H9 (cell line): Measurements from ENCODE around the gene CDC26. TPM values are rescaled to one million over a fixed set of nuclear protein-coding genes. Genes with fewer than 3 reads are reported as not detected.
A peak's percentile ranks its signal among the peaks of the same experiment; 100 is the strongest.

Source experiments
- DNase-seq: peaks from one replicate; pipeline ENCODE4 v3.0.0-alpha.2; 2017
- H2AFZ ChIP-seq: one replicate; pipeline ENCODE4 v1.6.1; 2013; ENCODE audit warnings: mild to moderate bottlenecking, low read length, control low read depth, moderate library complexity
- H2AK5ac ChIP-seq: 2 replicates; pipeline ENCODE4 v1.6.1; 2013; ENCODE audit warnings: low read length, control low read depth, mixed read lengths; ENCODE audit not compliant: insufficient read length
- H2BK120ac ChIP-seq: one replicate; pipeline ENCODE4 v1.6.1; 2013; ENCODE audit warnings: low read depth, mild to moderate bottlenecking, low read length, control low read depth, inconsistent platforms; ENCODE audit not compliant: poor library complexity, severe bottlenecking
- H2BK12ac ChIP-seq: 2 replicates; pipeline ENCODE4 v1.6.1; 2013; ENCODE audit warnings: low read length, control low read depth, mixed read lengths, low read depth; ENCODE audit not compliant: insufficient read length
- H2BK15ac ChIP-seq: 2 replicates; pipeline ENCODE4 v1.6.1; 2013; ENCODE audit warnings: low read depth, low read length, control low read depth
- H2BK20ac ChIP-seq: one replicate; pipeline ENCODE4 v1.6.1; 2013; ENCODE audit warnings: low read depth, mild to moderate bottlenecking, low read length, control low read depth, inconsistent platforms; ENCODE audit not compliant: poor library complexity, severe bottlenecking
- H2BK5ac ChIP-seq: 2 replicates; pipeline ENCODE4 v1.6.1; 2013; ENCODE audit warnings: low read length, control low read depth, mixed read lengths; ENCODE audit not compliant: insufficient read length
- H3K14ac ChIP-seq: 2 replicates; pipeline ENCODE4 v1.6.1; 2013; ENCODE audit warnings: low read length, control low read depth; ENCODE audit not compliant: insufficient read depth
- H3K18ac ChIP-seq: 2 replicates; pipeline ENCODE4 v1.6.1; 2013; ENCODE audit warnings: low read depth, mild to moderate bottlenecking, mixed read lengths, low read length, control low read depth; ENCODE audit not compliant: insufficient read length
- H3K23ac ChIP-seq: 2 replicates; pipeline ENCODE4 v1.6.1; 2013; ENCODE audit warnings: low read length, control low read depth, mixed read lengths, low read depth; ENCODE audit not compliant: insufficient read length
- H3K23me2 ChIP-seq: 2 replicates; pipeline ENCODE4 v1.6.1; 2013; ENCODE audit warnings: low read depth, mild to moderate bottlenecking, mixed read lengths, low read length, control low read depth; ENCODE audit not compliant: insufficient read length, poor library complexity, severe bottlenecking
- H3K27ac ChIP-seq: 2 replicates; pipeline ENCODE4 v1.5.1; 2013; ENCODE audit warnings: low read length, control low read depth, mixed read lengths, low read depth; ENCODE audit not compliant: insufficient read length
- H3K27me3 ChIP-seq: 2 replicates; pipeline ENCODE4 v1.6.1; 2013; ENCODE audit warnings: low read length, control low read depth, inconsistent platforms; ENCODE audit not compliant: insufficient read depth
- H3K4ac ChIP-seq: 2 replicates; pipeline ENCODE4 v1.6.1; 2013; ENCODE audit warnings: low read depth, mild to moderate bottlenecking, control low read depth, inconsistent platforms, low read length, moderate library complexity
- H3K4me1 ChIP-seq: 2 replicates; pipeline ENCODE4 v1.6.1; 2013; ENCODE audit warnings: low read length, control low read depth, inconsistent platforms; ENCODE audit not compliant: insufficient read depth
- H3K4me2 ChIP-seq: 2 replicates; pipeline ENCODE4 v1.6.1; 2013; ENCODE audit warnings: low read length, control low read depth, mixed read lengths; ENCODE audit not compliant: insufficient read length, insufficient read depth
- H3K56ac ChIP-seq: 2 replicates; pipeline ENCODE4 v1.6.1; 2013; ENCODE audit warnings: low read depth, mild to moderate bottlenecking, mixed read lengths, low read length, control low read depth; ENCODE audit not compliant: insufficient read length
- H3K79me1 ChIP-seq: 2 replicates; pipeline ENCODE4 v1.6.1; 2013; ENCODE audit warnings: low read depth, mild to moderate bottlenecking, moderate library complexity, low read length, control low read depth, inconsistent platforms; ENCODE audit not compliant: insufficient read depth, poor library complexity, severe bottlenecking
- H3K79me2 ChIP-seq: 2 replicates; pipeline ENCODE4 v1.6.1; 2013; ENCODE audit warnings: low read length, control low read depth, inconsistent platforms; ENCODE audit not compliant: insufficient read depth
- H3K9ac ChIP-seq: 2 replicates; pipeline ENCODE4 v1.6.1; 2013; ENCODE audit warnings: low read length, control low read depth, mixed read lengths; ENCODE audit not compliant: insufficient read length; ENCODE audit errors: extremely low read depth
- H3K9me3 ChIP-seq: one replicate; pipeline ENCODE4 v1.6.1; 2013; ENCODE audit warnings: low read depth, low read length, inconsistent platforms; ENCODE audit not compliant: control insufficient read depth
- H3T11ph ChIP-seq: one replicate; pipeline ENCODE4 v1.6.1; 2013; ENCODE audit warnings: mild to moderate bottlenecking, low read length, control low read depth, inconsistent platforms
- H4K20me1 ChIP-seq: one replicate; pipeline ENCODE4 v1.6.1; 2013; ENCODE audit not compliant: control insufficient read depth, insufficient read length, insufficient read depth
- H4K5ac ChIP-seq: 2 replicates; pipeline ENCODE4 v1.6.1; 2013; ENCODE audit warnings: low read depth, mild to moderate bottlenecking, mixed read lengths, low read length, control low read depth; ENCODE audit not compliant: insufficient read length
- H4K8ac ChIP-seq: replicated peaks from 2 replicates; pipeline ENCODE4 v1.6.1; 2013; ENCODE audit warnings: low read length, control low read depth, mixed read lengths, low read depth; ENCODE audit not compliant: insufficient read length
- H4K91ac ChIP-seq: 2 replicates; pipeline ENCODE4 v1.6.1; 2013; ENCODE audit warnings: low read depth, mild to moderate bottlenecking, moderate library complexity, mixed read lengths, low read length, control low read depth; ENCODE audit not compliant: insufficient read length
- H3K27ac Mint-ChIP-seq, 3 experiments: 2 replicates in 2 of 3; 3 replicates in 1 of 3; pipeline ENCODE4 v1.8.0; 2020 to 2021; ENCODE audit warnings: mixed read lengths in 3 of 3, mild to moderate bottlenecking in 1 of 3, moderate library complexity in 1 of 3
- H3K27me3 Mint-ChIP-seq: 2 replicates; pipeline ENCODE4 v1.8.0; 2021; ENCODE audit warnings: low read depth, mild to moderate bottlenecking, moderate library complexity, mixed read lengths
- H3K36me3 Mint-ChIP-seq, 3 experiments: 2 replicates in 2 of 3; 3 replicates in 1 of 3; pipeline ENCODE4 v1.8.0; 2020 to 2021; ENCODE audit warnings: low read depth in 3 of 3, mixed read lengths in 3 of 3; ENCODE audit not compliant: insufficient read depth in 1 of 3
- H3K4me1 Mint-ChIP-seq, 2 experiments: 2 replicates each; pipeline ENCODE4 v1.8.0; 2020; ENCODE audit warnings: mixed read lengths in 2 of 2
- H3K4me3 Mint-ChIP-seq, 2 experiments: 2 replicates in 1 of 2; 3 replicates in 1 of 2; pipeline ENCODE4 v1.8.0; 2020 to 2021; ENCODE audit warnings: mild to moderate bottlenecking in 2 of 2, mixed read lengths in 2 of 2, moderate library complexity in 1 of 2
- H3K9me3 Mint-ChIP-seq, 2 experiments: 2 replicates in 1 of 2; 3 replicates in 1 of 2; pipeline ENCODE4 v1.8.0; 2020; ENCODE audit warnings: mild to moderate bottlenecking in 2 of 2, mixed read lengths in 2 of 2, moderate library complexity in 1 of 2
- WGBS: extraction: QIAGEN DNeasy Blood & Tissue Kit; methylation state at CpG from one replicate; pipeline ENCODE4 v1.1.7; 2013; ENCODE audit warnings: missing lambda C conversion rate, low lambda C conversion rate, mixed read lengths; ENCODE audit not compliant: insufficient read length; ENCODE audit errors: extremely low coverage; 5-methylcytosine and 5-hydroxymethylcytosine counted together
- total RNA-seq: library from RNA; stranded (reverse); gene quantifications from 2 replicates; pipeline ENCODE4 v1.2.1, GENCODE V29; 2021
- TF ChIP-seq, protein P1 (sequence below): fragments of 200-600 bp; sonication (generic); conservative IDR thresholded peaks from 3 replicates; pipeline ENCODE4 v1.8.0; 2021; ENCODE audit warnings: antibody characterized with exemption, mild to moderate bottlenecking

The CDC26 gene
- total RNA-seq, 1 experiment from 2014 or later, result 38.6 TPM

- H3K4ac ChIP-seq, result no peak overlapping the region
- H3K4me3 Mint-ChIP-seq, result peak overlapping the region; percentile 97 to 98
- peak overlapping the region; percentile 90 to 92 (median 91) for H3K27ac Mint-ChIP-seq
- peak overlapping the region; percentile 99 for H3K4me2 ChIP-seq
- no peak overlapping the region for H3K18ac ChIP-seq
- H2BK120ac ChIP-seq, result no peak overlapping the region
- H3K4me1 Mint-ChIP-seq, result peaks cover 22 to 27% of the 10 kb centered on the region in 2 experiments
- H4K20me1 ChIP-seq, result no peaks in the 10 kb centered on the region
- peaks cover 15% of the 10 kb centered on the region for H3K79me2 ChIP-seq
- no peak overlapping the region for H4K91ac ChIP-seq
- H3K14ac ChIP-seq, result 0 out of 2 replicates have a peak overlapping the region, but pooled peaks have one; percentile 59
- H2BK12ac ChIP-seq, result no peak overlapping the region
- WGBS, result no CpG with 5 or more reads among the region's 11 CpGs
- peaks cover 0 to 4% (median 0%) of the 10 kb centered on the region in 3 experiments; a peak in 2 of 7 replicates for H3K36me3 Mint-ChIP-seq
- no peaks in the 10 kb centered on the region; a peak in 1 of 5 replicates for H3K9me3 Mint-ChIP-seq
- H3K27me3 ChIP-seq, result no peaks in the 10 kb centered on the region
- TF ChIP-seq, protein P1, sequence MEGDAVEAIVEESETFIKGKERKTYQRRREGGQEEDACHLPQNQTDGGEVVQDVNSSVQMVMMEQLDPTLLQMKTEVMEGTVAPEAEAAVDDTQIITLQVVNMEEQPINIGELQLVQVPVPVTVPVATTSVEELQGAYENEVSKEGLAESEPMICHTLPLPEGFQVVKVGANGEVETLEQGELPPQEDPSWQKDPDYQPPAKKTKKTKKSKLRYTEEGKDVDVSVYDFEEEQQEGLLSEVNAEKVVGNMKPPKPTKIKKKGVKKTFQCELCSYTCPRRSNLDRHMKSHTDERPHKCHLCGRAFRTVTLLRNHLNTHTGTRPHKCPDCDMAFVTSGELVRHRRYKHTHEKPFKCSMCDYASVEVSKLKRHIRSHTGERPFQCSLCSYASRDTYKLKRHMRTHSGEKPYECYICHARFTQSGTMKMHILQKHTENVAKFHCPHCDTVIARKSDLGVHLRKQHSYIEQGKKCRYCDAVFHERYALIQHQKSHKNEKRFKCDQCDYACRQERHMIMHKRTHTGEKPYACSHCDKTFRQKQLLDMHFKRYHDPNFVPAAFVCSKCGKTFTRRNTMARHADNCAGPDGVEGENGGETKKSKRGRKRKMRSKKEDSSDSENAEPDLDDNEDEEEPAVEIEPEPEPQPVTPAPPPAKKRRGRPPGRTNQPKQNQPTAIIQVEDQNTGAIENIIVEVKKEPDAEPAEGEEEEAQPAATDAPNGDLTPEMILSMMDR, result no peak
- no peak overlapping the region for H2AFZ ChIP-seq
- no peak overlapping the region for H2AK5ac ChIP-seq
- H3T11ph ChIP-seq, result no peak overlapping the region
- no peak overlapping the region for H3K27ac ChIP-seq
- H4K5ac ChIP-seq, result no peak overlapping the region
- H4K8ac ChIP-seq, result no peak overlapping the region
- peaks cover 3% of the 10 kb centered on the region for H3K79me1 ChIP-seq
- H3K56ac ChIP-seq, result no peak overlapping the region
- H3K9ac ChIP-seq, result peak overlapping the region; percentile 67
- H3K9me3 ChIP-seq, result no peaks in the 10 kb centered on the region
- no peak overlapping the region for H2BK20ac ChIP-seq
- no peak for DNase-seq
- no peaks in the 10 kb centered on the region for H3K27me3 Mint-ChIP-seq
- peaks cover 12% of the 10 kb centered on the region for H3K23me2 ChIP-seq
- H2BK15ac ChIP-seq, result no peak overlapping the region
- peaks cover 6% of the 10 kb centered on the region; the same call in 1 of the 2 replicates for H3K4me1 ChIP-seq
- H2BK5ac ChIP-seq, result no peak overlapping the region
- peak overlapping the region; percentile 9 for H3K23ac ChIP-seq
These were observed 54.8 kb downstream of the CDC26 start for GRCh38 chr9:113220467-113221002.
